Measurements from ENCODE around the gene XBP1.
"Not testable (repeated sequence)": the region's sequence is repeated elsewhere in the genome, so short reads cannot be mapped to it uniquely, and the experiment has no call there.

GRCh38 chr22:28762000-28762399 is 38.4 kb downstream of the XBP1 start:
- TF ChIP-seq EP300 (IDR thresholded peaks at IDR 0.05; ENCODE audit: borderline replicate concordance in 1 of 2, low read depth in 2 of 2, low read length in 2 of 2); POLR2A (IDR thresholded peaks at IDR 0.05; ENCODE audit: control extremely low read depth in 1 of 2, low read depth in 2 of 2, low read length in 2 of 2); PHF8 (conservative IDR thresholded peaks at IDR 0.05; ENCODE audit: low read depth, low read length); TEAD4 (IDR thresholded peaks at IDR 0.05; ENCODE audit: low read depth, low read length); NANOG (IDR thresholded peaks at IDR 0.05; ENCODE audit: insufficient read depth, low read depth, low read length, poor library complexity, severe bottlenecking); GTF2F1 (IDR thresholded peaks at IDR 0.05; ENCODE audit: borderline replicate concordance, low read depth, low read length): not testable (repeated sequence)
- TF ChIP-seq, protein P1, sequence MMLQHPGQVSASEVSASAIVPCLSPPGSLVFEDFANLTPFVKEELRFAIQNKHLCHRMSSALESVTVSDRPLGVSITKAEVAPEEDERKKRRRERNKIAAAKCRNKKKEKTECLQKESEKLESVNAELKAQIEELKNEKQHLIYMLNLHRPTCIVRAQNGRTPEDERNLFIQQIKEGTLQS (IDR thresholded peaks at IDR 0.05; ENCODE audit: insufficient read depth, low read depth, low read length): not testable (repeated sequence)
- TF ChIP-seq, protein P2, sequence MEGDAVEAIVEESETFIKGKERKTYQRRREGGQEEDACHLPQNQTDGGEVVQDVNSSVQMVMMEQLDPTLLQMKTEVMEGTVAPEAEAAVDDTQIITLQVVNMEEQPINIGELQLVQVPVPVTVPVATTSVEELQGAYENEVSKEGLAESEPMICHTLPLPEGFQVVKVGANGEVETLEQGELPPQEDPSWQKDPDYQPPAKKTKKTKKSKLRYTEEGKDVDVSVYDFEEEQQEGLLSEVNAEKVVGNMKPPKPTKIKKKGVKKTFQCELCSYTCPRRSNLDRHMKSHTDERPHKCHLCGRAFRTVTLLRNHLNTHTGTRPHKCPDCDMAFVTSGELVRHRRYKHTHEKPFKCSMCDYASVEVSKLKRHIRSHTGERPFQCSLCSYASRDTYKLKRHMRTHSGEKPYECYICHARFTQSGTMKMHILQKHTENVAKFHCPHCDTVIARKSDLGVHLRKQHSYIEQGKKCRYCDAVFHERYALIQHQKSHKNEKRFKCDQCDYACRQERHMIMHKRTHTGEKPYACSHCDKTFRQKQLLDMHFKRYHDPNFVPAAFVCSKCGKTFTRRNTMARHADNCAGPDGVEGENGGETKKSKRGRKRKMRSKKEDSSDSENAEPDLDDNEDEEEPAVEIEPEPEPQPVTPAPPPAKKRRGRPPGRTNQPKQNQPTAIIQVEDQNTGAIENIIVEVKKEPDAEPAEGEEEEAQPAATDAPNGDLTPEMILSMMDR (IDR thresholded peaks at IDR 0.05; ENCODE audit: control extremely low read depth in 1 of 3, insufficient read depth in 1 of 3, low read depth in 1 of 3, low read length in 3 of 3): not testable (repeated sequence)

All from H1 (cell line).